NCI-H2171 (cell line): ENCODE measurements around the gene SLC12A2.

Source experiments
- DNase-seq: peaks from one replicate; lab custom pipeline; 2025; lab: John Stamatoyannopoulos, UW

Gene SLC12A2

DNA sequence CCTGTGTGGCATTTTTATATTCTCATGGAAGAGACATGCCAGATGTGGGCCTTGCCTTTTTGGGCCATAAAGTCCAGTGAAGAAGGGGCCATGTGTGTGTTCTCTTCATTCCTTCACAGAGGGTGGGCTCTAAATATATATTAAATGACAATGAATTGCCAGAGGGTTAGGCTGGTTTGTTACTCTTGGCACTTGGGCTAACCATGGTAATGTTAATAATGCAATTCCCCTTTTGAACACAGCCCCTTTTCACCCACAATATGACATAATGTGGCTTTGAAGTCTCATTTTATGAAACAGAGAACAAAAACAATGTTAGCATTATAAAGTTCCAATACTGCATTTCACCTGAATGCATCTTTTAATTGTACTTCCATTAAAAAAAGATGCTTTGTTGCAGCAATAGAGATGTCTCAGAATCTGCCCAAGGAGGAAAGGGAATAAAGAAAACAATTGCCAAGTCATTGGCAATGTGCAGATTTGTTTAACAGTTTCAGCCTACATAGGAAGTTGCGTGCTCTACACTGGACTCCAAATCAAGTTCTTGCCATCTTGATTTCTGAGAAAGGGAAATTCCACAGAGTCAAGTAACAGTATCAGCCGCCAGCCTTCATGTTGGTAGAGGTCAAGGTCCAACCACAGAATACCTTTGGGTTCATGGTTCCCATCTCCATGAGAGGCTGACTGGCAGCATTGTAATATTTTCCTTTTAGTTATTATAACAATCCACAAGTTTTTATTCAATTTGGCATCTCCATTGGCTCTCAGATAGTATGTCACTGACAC is 141.9 kb downstream of the SLC12A2 start:
- no peak for DNase-seq

GRCh38 chr5:128228008-128228407 is 144.4 kb downstream of the SLC12A2 start:
- no peak for DNase-seq

- no peak for DNase-seq
Observed at GRCh38 chr5:128228521-128228920, 145.0 kb downstream of the SLC12A2 start.

DNA sequence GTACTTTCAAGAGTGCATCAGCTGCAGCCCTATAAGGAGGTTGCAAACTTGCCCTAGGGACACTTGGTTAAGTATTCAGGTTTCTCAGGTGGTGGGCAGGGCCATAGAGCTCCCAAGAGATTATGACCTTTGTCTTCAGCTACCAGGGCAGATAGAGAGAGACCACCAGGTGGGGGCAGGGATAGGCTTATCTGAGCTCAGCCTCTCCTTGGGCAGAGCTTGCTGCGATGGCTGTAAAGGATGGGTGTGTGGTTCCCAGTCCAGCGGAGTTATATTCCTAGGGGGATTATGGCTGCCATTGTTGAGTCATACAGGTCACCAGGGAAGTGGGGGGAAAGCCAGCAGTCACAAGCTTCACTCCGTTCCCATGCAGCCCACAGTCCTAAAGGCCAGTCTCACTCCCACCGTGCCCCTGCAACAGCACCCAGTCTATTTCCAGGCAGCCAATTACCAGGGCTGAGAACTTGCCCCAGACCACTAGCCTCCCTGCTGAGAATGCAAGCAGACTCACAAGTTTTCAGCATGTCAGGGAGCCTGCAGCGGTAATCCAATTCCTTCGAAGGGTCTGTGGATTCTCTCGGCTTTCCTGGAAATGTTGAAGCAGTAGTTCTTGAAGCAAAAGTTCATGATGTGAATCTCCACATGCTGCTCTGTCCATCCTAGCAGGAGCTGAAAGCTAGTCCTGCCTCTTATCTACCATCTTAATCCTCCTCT is 151.5 kb downstream of the SLC12A2 start:
- DNase-seq: no peak

DNA sequence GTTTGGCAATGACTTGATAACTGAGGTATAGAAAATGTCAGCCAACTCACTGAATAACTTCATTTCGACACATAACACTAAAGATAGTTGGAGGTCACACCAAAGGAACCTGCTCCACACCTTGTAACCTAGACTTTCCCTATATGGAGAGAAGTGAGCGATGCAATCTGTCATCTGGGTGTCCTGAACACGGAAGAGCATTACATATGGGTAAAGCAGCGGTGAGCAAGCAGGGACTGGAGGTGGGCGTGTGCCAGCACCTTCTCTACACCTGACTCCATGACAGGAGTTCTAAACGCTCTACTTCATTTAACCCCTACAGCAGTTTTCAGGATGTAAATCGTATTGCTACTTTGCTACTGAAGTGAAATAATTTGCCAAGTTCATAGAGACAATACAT is 152.8 kb downstream of the SLC12A2 start:
- no peak for DNase-seq

GRCh38 chr5:128237000-128237399 is 153.4 kb downstream of the SLC12A2 start:
- no peak for DNase-seq

DNA sequence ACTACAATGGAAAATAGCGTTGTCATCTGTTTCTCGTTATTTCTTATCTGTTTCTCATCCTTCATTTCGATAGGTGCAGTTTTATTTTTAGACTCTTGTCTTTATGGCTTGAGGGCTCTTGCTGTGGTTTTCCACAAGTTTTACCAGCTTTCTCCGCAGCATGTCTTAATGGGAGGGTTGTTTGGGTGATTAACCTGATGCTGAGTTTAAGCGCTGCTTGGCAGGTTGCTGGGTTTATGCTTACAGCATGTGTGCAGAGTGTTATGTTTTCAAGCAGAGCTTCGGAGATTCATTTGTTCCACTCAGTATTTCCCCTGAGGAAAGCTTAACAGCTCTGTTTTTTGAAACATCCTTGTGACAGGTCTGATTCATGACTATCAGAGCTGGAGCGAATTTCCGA is 154.0 kb downstream of the SLC12A2 start:
- no peak for DNase-seq
